Measurements from ENCODE around the gene TEC. TPM values are rescaled to one million over a fixed set of nuclear protein-coding genes. Genes with fewer than 3 reads are reported as not detected.

TEC gene
- total RNA-seq, 1 experiment from 2014 or later: 4.5 TPM

GRCh38 chr4:48252313-48252712 lies 17.3 kb downstream of the TEC start:
- DNase-seq (ENCODE audit: low read depth, low spot score): no peak
- no peak overlapping the region for H3K4me3 ChIP-seq (replicated peaks in 1 of 2; ENCODE audit: low read depth in 1 of 2, low read length in 2 of 2)
- H3K4me1 ChIP-seq (ENCODE audit: control insufficient read depth in 1 of 2, insufficient read depth in 2 of 2, low read length in 2 of 2): peaks cover 7 to 32% of the 10 kb centered on the region in 2 experiments
- H3K9me2 ChIP-seq (ENCODE audit: insufficient read depth): no peaks in the 10 kb centered on the region
- H3K4me2 ChIP-seq (ENCODE audit: low read length): no peak overlapping the region
- ChIA-PET CTCF (no interaction called here), RAD21 (ENCODE audit: low non-redundant PET in 1 of 2, low total read pairs in 2 of 2, uncharacterized antibody in 2 of 2, unreplicated experiment in 2 of 2) (no interaction called here), POLR2A (no interaction called here)
- H3K36me3 ChIP-seq (ENCODE audit: control insufficient read depth in 1 of 2, insufficient read depth in 2 of 2, low read length in 2 of 2): no peaks in the 10 kb centered on the region
- H3K9ac ChIP-seq (ENCODE audit: low read length): no peak overlapping the region
- no peaks in the 10 kb centered on the region for H3K9me3 ChIP-seq (ENCODE audit: control insufficient read depth in 1 of 2, insufficient read depth in 1 of 2, low read depth in 1 of 2, low read length in 2 of 2)
- intact Hi-C loops (cut with micrococcal nuclease): no loop called here
- no peak overlapping the region for H3K27ac ChIP-seq (ENCODE audit: low read depth, low read length)
- no peak overlapping the region for H2AFZ ChIP-seq (ENCODE audit: low read depth, low read length, poor library complexity, severe bottlenecking)
- H4K20me1 ChIP-seq (ENCODE audit: insufficient read depth): no peaks in the 10 kb centered on the region
- no peaks in the 10 kb centered on the region; the same call in 1 of the 2 replicates for H3K79me2 ChIP-seq (ENCODE audit: insufficient read depth, low read length)
- no TSS peak for BruUV-seq (replicated peaks)
- no peak for TF ChIP-seq JUND (IDR thresholded peaks at IDR 0.05)
- no peak for ATAC-seq
- H3K27me3 ChIP-seq (ENCODE audit: insufficient read depth, low read length): no peaks in the 10 kb centered on the region

GRCh38 chr4:48250980-48251379 lies 18.7 kb downstream of the TEC start:
- RAD21 ChIA-PET (ENCODE audit: low non-redundant PET in 1 of 2, low total read pairs in 2 of 2, uncharacterized antibody in 2 of 2, unreplicated experiment in 2 of 2): no interaction called here
- BruUV-seq (replicated peaks): no TSS peak

More at GRCh38 chr4:48250980-48251379, 18.7 kb downstream of the TEC start:
- ATAC-seq (no peak), DNase-seq (ENCODE audit: low read depth, low spot score) (no peak)
- CTCF ChIA-PET: no interaction called here
- H3K9me3 ChIP-seq (ENCODE audit: control insufficient read depth in 1 of 2, insufficient read depth in 1 of 2, low read depth in 1 of 2, low read length in 2 of 2): no peaks in the 10 kb centered on the region
- H3K27me3 ChIP-seq (ENCODE audit: insufficient read depth, low read length): no peaks in the 10 kb centered on the region
- no peak overlapping the region for H3K27ac ChIP-seq (ENCODE audit: low read depth, low read length)
- no peak overlapping the region for H3K4me2 ChIP-seq (ENCODE audit: low read length)
- H3K4me3 ChIP-seq (replicated peaks in 1 of 2; ENCODE audit: low read depth in 1 of 2, low read length in 2 of 2): no peak overlapping the region
- H3K4me1 ChIP-seq (ENCODE audit: control insufficient read depth in 1 of 2, insufficient read depth in 2 of 2, low read length in 2 of 2): peaks cover 7 to 36% of the 10 kb centered on the region in 2 experiments
- POLR2A ChIA-PET: no interaction called here
- no peak overlapping the region for H2AFZ ChIP-seq (ENCODE audit: low read depth, low read length, poor library complexity, severe bottlenecking)
- no peaks in the 10 kb centered on the region for H3K36me3 ChIP-seq (ENCODE audit: control insufficient read depth in 1 of 2, insufficient read depth in 2 of 2, low read length in 2 of 2)
- TF ChIP-seq POLR2A (IDR thresholded peaks at IDR 0.05; ENCODE audit: borderline replicate concordance, extremely low read depth, insufficient read depth, insufficient read length) (no peak), ZNF274 (IDR thresholded peaks at IDR 0.05; ENCODE audit: low read depth, low read length) (no peak), EZH2 (IDR thresholded peaks at IDR 0.05) (no peak), CTCF (IDR thresholded peaks at IDR 0.05 in 2 of 3, conservative IDR thresholded peaks at IDR 0.05 in 1 of 3; ENCODE audit: borderline replicate concordance in 1 of 3, insufficient read depth in 1 of 3, low read depth in 2 of 3, low read length in 2 of 3) (no peak), FOSL1 (IDR thresholded peaks at IDR 0.05; ENCODE audit: low read depth) (no peak), SIN3A (IDR thresholded peaks at IDR 0.05; ENCODE audit: low read depth) (no peak), TCF7L2 (IDR thresholded peaks at IDR 0.05; ENCODE audit: borderline replicate concordance, extremely low read depth, insufficient read depth, insufficient read length) (no peak), CEBPB (IDR thresholded peaks at IDR 0.05; ENCODE audit: low read depth) (no peak), ATF3 (IDR thresholded peaks at IDR 0.05) (no peak), MAX (IDR thresholded peaks at IDR 0.05) (no peak), ZFX (IDR thresholded peaks at IDR 0.05) (no peak), SRF (IDR thresholded peaks at IDR 0.05; ENCODE audit: low read depth) (no peak)
- intact Hi-C loops (cut with micrococcal nuclease): no loop called here
- H3K79me2 ChIP-seq (ENCODE audit: insufficient read depth, low read length): peaks cover 11% of the 10 kb centered on the region
- H3K9ac ChIP-seq (ENCODE audit: low read length): no peak overlapping the region
- H4K20me1 ChIP-seq (ENCODE audit: insufficient read depth): no peaks in the 10 kb centered on the region
- no peaks in the 10 kb centered on the region for H3K9me2 ChIP-seq (ENCODE audit: insufficient read depth)
